Karpas-422 (cell line): ENCODE data around the gene KIF1B. TPM values are rescaled to one million over a fixed set of nuclear protein-coding genes. Genes with fewer than 3 reads are reported as not detected.

ENCODE experiments used
- DNase-seq: peaks from one replicate; pipeline ENCODE4 v3.0.0-alpha.2; 2015
- H2AFZ ChIP-seq: fragments of 200-600 bp; sonication (generic); 2 replicates; pipeline ENCODE4 v1.6.1; 2014; ENCODE audit warnings: antibody characterized with exemption, low read length, mixed read lengths
- H3K27ac ChIP-seq: fragments of 200-600 bp; sonication (generic); 2 replicates; pipeline ENCODE4 v1.5.1; 2014; ENCODE audit warnings: mild to moderate bottlenecking, low read length, moderate library complexity
- H3K27me3 ChIP-seq: fragments of 200-600 bp; sonication (generic); 2 replicates; pipeline ENCODE4 v1.6.1; 2014; ENCODE audit warnings: low read length, mixed read lengths
- H3K36me3 ChIP-seq: fragments of 200-600 bp; sonication (generic); 2 replicates; pipeline ENCODE4 v1.6.1; 2014; ENCODE audit warnings: low read length, mixed read lengths; ENCODE audit not compliant: insufficient read depth
- H3K4me1 ChIP-seq: fragments of 200-600 bp; sonication (generic); 2 replicates; pipeline ENCODE4 v1.6.1; 2014; ENCODE audit warnings: mild to moderate bottlenecking, low read length, mixed read lengths
- H3K4me2 ChIP-seq: fragments of 200-600 bp; sonication (generic); 2 replicates; pipeline ENCODE4 v1.6.1; 2014; ENCODE audit warnings: low read length, low read depth, mild to moderate bottlenecking; ENCODE audit not compliant: poor library complexity, severe bottlenecking
- H3K4me3 ChIP-seq: fragments of 200-600 bp; sonication (generic); 2 replicates; pipeline ENCODE4 v1.5.1; 2014; ENCODE audit warnings: mild to moderate bottlenecking, antibody characterized with exemption, low read length, mixed read lengths
- H3K79me2 ChIP-seq: fragments of 200-600 bp; sonication (generic); 2 replicates; pipeline ENCODE4 v1.6.1; 2014; ENCODE audit warnings: mild to moderate bottlenecking, low read length, mixed read lengths
- H3K9ac ChIP-seq: fragments of 200-600 bp; sonication (generic); 2 replicates; pipeline ENCODE4 v1.6.0; 2014; ENCODE audit warnings: low read length
- H3K9me2 ChIP-seq: fragments of 200-600 bp; sonication (generic), shearing (Covaris generic); replicated peaks from 2 replicates; pipeline ENCODE4 v1.6.0; 2014; ENCODE audit warnings: mild to moderate bottlenecking, low read length, moderate library complexity; ENCODE audit not compliant: insufficient read depth
- H3K9me3 ChIP-seq: fragments of 300-700, 200-600 bp; sonication (generic); 2 replicates; pipeline ENCODE4 v1.6.1; 2014; ENCODE audit warnings: low read length, mixed read lengths
- H4K20me1 ChIP-seq: fragments of 200-600 bp; sonication (generic); 2 replicates; pipeline ENCODE4 v1.6.1; 2014; ENCODE audit warnings: mild to moderate bottlenecking, antibody characterized with exemption, low read length, low read depth; ENCODE audit not compliant: insufficient read depth
- total RNA-seq: library from RNA; depleted of rRNA; stranded (reverse); fragments of >200 nt; shearing (Covaris generic); gene quantifications from 2 replicates; pipeline ENCODE4 v1.2.3, GENCODE V29; 2014; ENCODE audit warnings: low replicate concordance

Gene KIF1B
- total RNA-seq, 1 experiment from 2014 or later, result 3.7 TPM

DNA sequence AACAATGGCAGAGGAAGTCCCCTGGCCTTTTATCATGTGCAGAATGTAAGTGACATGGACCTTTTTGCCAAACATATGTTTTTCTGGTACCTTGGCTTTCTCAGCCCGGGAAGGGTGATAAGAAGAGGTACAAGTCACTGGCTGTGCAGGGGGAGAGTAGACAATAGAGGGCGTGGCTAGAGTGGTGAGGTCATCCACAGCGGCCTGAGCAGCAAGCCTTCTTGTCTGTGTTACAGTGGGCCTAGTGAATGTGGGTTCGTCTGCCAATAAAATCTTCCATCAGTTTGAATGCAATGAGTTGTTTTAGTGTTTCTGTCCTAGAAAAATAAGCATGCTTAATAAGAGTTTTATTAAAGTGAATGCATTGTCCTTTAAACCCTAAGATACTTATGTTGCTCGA is 129.4 kb downstream of the KIF1B start:
- Histone ChIP-seq H3K36me3 (no peaks in the 10 kb centered on the region), H3K9ac (no peak overlapping the region), H4K20me1 (no peaks in the 10 kb centered on the region), H3K4me3 (no peak overlapping the region), H3K27me3 (no peaks in the 10 kb centered on the region), H2AFZ (no peak overlapping the region), H3K79me2 (no peaks in the 10 kb centered on the region), H3K4me2 (no peak overlapping the region), H3K9me2 (no peaks in the 10 kb centered on the region), H3K27ac (no peak overlapping the region), H3K4me1 (peaks cover 6% of the 10 kb centered on the region), H3K9me3 (no peaks in the 10 kb centered on the region)
- DNase-seq, result no peak

DNA sequence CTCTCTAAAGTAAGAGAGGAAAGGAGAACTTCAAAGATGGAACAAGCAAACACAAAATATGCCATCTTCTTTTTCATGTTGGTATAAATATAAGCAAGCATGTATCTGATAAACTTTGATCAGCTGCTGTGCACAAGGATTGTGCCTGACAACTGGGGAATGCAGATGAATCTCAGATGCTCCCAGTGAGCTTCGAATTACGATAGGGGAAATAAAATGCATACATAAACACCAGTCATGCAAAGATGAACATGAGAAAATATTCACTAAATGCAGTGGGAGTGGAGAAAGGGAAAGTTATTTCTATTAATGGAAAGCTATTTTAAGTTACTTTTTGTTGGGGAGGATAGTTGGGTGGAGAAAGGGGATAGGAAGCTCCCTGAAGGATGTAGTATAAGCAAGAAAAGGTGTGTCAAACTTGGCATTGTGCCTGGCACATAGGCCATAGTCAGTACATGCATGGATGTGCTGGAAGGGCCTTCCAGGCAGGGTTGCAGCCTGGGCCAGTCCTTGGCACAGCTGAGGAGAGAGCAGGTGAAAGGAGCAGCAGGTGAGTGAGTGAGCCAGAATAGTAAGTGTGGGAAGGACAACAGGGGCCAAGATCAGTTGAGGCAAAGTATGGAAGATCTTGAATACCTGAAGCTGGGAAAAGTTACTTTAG is 130.7 kb downstream of the KIF1B start:
- H3K27me3 ChIP-seq, result no peaks in the 10 kb centered on the region
- no peak overlapping the region for H2AFZ ChIP-seq
- no peak overlapping the region for H3K4me3 ChIP-seq
- H3K79me2 ChIP-seq, result no peaks in the 10 kb centered on the region
- DNase-seq, result no peak
- no peak overlapping the region for H3K27ac ChIP-seq
- H3K36me3 ChIP-seq, result no peaks in the 10 kb centered on the region
- H3K4me2 ChIP-seq, result no peak overlapping the region
- no peaks in the 10 kb centered on the region for H3K9me2 ChIP-seq
- H3K9ac ChIP-seq, result no peak overlapping the region
- H4K20me1 ChIP-seq, result no peaks in the 10 kb centered on the region
- H3K9me3 ChIP-seq, result no peaks in the 10 kb centered on the region
- H3K4me1 ChIP-seq, result peaks cover 6% of the 10 kb centered on the region

DNA sequence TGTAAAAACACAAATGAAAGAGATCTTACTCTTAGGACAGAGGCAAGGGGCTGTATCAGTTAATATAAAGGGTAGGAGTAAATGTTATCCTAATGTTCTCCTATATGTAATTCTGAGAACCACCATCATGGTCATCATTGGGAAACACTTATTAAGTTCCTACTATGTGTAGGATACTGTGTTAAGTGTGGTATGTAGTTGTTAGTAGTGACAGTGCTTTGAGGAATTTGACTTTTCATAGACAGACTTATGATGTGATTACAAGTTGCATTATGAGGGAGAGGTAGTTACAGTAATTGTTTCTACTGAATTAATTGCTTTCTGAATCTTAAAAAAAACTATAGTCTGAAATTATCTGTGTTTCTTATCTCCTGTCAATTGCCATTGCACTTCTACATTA is 136.7 kb downstream of the KIF1B start:
- no peak overlapping the region for H3K4me2 ChIP-seq
- no peak overlapping the region for H2AFZ ChIP-seq
- no peak overlapping the region for H3K9ac ChIP-seq
- H3K36me3 ChIP-seq, result no peaks in the 10 kb centered on the region
- H3K9me2 ChIP-seq, result no peaks in the 10 kb centered on the region
- H3K4me1 ChIP-seq, result peaks cover 6% of the 10 kb centered on the region
- H3K9me3 ChIP-seq, result no peaks in the 10 kb centered on the region
- H3K4me3 ChIP-seq, result no peak overlapping the region
- no peak for DNase-seq
- H3K79me2 ChIP-seq, result no peaks in the 10 kb centered on the region
- H3K27ac ChIP-seq, result no peak overlapping the region
- no peaks in the 10 kb centered on the region for H4K20me1 ChIP-seq
- H3K27me3 ChIP-seq, result no peaks in the 10 kb centered on the region

DNA sequence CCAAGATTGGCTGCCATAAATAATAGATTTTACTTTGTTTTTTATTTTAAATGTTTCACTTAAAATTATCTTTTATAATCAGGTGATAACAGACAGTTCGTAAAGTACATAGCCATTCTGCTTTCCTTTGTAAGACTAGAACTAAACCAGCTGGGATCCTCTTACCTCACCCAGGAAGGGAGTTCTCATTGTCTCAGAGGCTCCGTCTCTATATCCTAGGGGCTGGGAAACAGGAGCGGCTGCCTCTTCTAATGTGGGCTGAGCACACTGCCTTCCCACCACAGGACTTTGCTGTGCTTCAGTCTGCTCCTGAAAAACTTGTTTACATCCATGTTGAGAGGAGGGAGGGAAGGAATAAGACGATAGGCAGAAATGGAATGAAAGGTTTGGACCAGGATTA is 142.9 kb downstream of the KIF1B start:
- Histone ChIP-seq H3K4me2 (no peak overlapping the region), H3K36me3 (no peaks in the 10 kb centered on the region)

DNA sequence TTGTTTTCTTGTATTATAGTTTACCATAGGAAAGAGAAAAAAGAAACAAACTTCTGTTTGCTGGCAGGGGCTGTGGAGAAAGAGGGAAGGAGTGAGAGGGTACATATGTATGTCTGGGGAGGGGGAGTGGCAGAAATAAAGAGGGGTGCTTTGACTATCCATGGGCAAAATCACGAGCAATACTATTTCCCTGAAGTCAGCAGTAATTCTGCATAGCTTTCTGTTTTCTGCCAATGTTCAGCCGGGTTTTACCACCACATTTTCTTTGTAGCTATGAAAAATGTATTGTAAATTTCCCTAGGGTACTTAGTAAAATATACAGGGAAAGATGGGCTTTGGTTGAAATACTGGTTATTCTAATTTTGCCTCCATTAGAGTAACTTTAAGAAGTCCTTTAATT is 143.3 kb downstream of the KIF1B start:
- no peaks in the 10 kb centered on the region for H3K27me3 ChIP-seq
- H3K27ac ChIP-seq, result no peak overlapping the region
- H3K9me2 ChIP-seq, result no peaks in the 10 kb centered on the region
- no peak overlapping the region for H3K4me2 ChIP-seq
- H3K9ac ChIP-seq, result no peak overlapping the region
- H3K79me2 ChIP-seq, result no peaks in the 10 kb centered on the region
- H3K9me3 ChIP-seq, result no peaks in the 10 kb centered on the region
- no peak overlapping the region for H3K4me3 ChIP-seq
- H3K4me1 ChIP-seq, result no peaks in the 10 kb centered on the region
- no peak for DNase-seq
- H2AFZ ChIP-seq, result no peak overlapping the region
- H4K20me1 ChIP-seq, result no peaks in the 10 kb centered on the region
- H3K36me3 ChIP-seq, result no peaks in the 10 kb centered on the region

More for the DNA sequence above, 142.9 kb downstream of the KIF1B start:
- DNase-seq, result no peak
- H3K4me3 ChIP-seq, result no peak overlapping the region
- no peaks in the 10 kb centered on the region for H3K9me3 ChIP-seq
- no peaks in the 10 kb centered on the region for H4K20me1 ChIP-seq
- H3K27me3 ChIP-seq, result no peaks in the 10 kb centered on the region
- H3K79me2 ChIP-seq, result no peaks in the 10 kb centered on the region
- no peaks in the 10 kb centered on the region for H3K4me1 ChIP-seq
- H3K27ac ChIP-seq, result no peak overlapping the region
- H3K9me2 ChIP-seq, result no peaks in the 10 kb centered on the region
- H3K9ac ChIP-seq, result no peak overlapping the region
- H2AFZ ChIP-seq, result no peak overlapping the region

DNA sequence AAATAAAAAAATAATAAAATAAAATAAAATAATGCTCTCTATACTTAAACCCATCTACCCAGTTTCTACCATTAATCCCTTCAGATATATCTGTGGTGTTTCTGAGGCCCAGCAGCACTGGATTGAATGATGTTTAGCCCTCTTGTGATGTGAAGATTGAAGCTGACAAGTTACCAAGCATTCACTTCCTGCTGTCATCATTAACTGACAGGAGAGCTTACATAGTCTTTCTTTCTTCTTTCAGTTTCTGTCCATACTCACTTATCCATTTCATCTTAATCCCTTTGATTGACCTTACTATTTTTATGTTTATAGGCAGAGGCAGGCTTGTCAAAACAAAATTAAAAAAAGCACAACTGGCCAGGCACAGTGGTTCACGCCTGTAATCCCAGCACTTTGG is 149.7 kb downstream of the KIF1B start:
- Histone ChIP-seq H3K4me1 (no peaks in the 10 kb centered on the region), H4K20me1 (no peaks in the 10 kb centered on the region), H3K9me3 (no peaks in the 10 kb centered on the region), H3K27ac (no peak overlapping the region), H3K36me3 (no peaks in the 10 kb centered on the region), H3K9ac (no peak overlapping the region), H3K9me2 (no peaks in the 10 kb centered on the region), H3K4me3 (no peak overlapping the region), H3K79me2 (no peaks in the 10 kb centered on the region), H2AFZ (no peak overlapping the region), H3K4me2 (no peak overlapping the region), H3K27me3 (no peaks in the 10 kb centered on the region)
- no peak for DNase-seq

DNA sequence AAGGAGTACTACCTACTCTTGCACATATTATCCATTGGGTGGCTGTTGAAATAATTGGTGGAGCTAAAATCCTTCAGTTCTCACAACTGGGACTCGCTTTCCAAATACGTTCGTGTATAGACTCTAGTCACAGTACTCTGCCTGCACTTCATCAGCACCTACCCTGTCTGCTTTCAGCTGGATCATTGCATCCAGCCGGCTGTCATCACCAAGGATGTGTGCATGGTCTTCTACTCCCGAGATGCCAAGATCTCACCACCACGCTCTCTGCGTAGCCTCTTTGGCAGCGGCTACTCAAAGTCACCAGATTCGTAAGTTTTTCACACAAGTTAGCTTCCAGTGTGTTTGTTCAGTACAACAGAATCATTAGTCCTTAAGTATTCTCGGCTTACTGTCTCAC is 151.1 kb downstream of the KIF1B start:
- Histone ChIP-seq H3K27ac (no peak overlapping the region), H3K4me2 (no peak overlapping the region), H3K4me3 (no peak overlapping the region), H3K9ac (no peak overlapping the region), H3K9me2 (no peaks in the 10 kb centered on the region), H2AFZ (no peak overlapping the region), H4K20me1 (no peaks in the 10 kb centered on the region), H3K9me3 (no peaks in the 10 kb centered on the region), H3K79me2 (no peaks in the 10 kb centered on the region), H3K27me3 (no peaks in the 10 kb centered on the region), H3K4me1 (no peaks in the 10 kb centered on the region), H3K36me3 (no peaks in the 10 kb centered on the region)
- DNase-seq, result no peak

DNA sequence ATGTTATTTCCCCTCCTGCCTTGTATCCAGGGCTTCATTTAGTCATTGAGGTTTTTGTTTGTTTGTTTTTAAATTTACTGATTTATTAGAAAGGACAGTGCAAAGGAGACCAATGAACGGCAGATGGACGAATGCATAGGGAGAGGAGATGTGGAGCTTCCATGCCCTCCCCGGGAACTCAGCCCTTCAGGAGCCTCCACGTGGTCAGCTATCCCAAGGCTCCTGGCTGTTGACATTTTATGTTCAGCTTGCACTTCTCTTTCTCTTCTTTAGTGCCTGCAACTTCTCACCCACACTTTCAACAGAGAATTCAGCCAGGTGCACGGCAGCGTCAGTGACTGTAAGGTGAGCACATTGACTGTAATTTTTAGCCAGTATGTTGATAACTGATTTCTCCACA is 157.8 kb downstream of the KIF1B start:
- Histone ChIP-seq H3K27me3 (no peaks in the 10 kb centered on the region), H3K4me3 (no peak overlapping the region), H3K9ac (no peak overlapping the region), H3K36me3 (no peaks in the 10 kb centered on the region), H3K9me2 (no peaks in the 10 kb centered on the region), H4K20me1 (no peaks in the 10 kb centered on the region), H3K79me2 (no peaks in the 10 kb centered on the region), H3K9me3 (no peaks in the 10 kb centered on the region), H3K27ac (no peak overlapping the region), H3K4me2 (no peak overlapping the region), H3K4me1 (no peaks in the 10 kb centered on the region), H2AFZ (no peak overlapping the region)
- no peak for DNase-seq
